H54 (cell line): Measurements from ENCODE around the gene NSUN6.
A peak's percentile ranks its signal among the peaks of the same experiment; 100 is the strongest.
"Not testable (repeated sequence)": the region's sequence is repeated elsewhere in the genome, so short reads cannot be mapped to it uniquely, and the experiment has no call there.

Source experiments
- DNase-seq: peaks from one replicate; pipeline ENCODE4 v3.0.0; 2011; ENCODE audit warnings: low spot score, mixed read lengths; ENCODE audit not compliant: insufficient read length
- FAIRE-seq: peaks from 3 replicates; lab custom pipeline; 2011; peaks lifted over from hg19 to GRCh38; lab: Jason Lieb, UNC
- POLR2A ChIP-seq: IDR thresholded peaks from 2 replicates; pipeline ENCODE4 v1.6.1; 2011; ENCODE audit warnings: low read depth, mild to moderate bottlenecking, low read length

NSUN6 gene

DNA sequence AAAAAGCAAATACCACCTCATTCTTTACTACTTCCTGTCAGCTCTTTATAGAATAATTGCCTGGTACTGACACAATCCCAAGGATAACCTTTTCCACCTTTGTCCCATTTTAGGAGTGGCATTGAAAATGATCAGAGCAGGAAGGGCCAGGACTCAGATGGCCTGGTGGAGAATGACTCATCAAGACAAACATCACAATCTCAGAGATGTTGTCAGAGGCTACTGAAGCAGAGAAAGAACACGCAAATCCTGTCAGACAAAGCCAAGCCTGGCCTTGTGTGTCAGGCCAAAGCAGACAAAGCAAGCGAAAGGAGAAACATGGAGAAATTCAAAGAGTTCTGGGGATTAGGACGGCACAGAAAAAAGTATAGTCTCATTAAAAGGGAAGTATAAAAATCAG, 40.9 kb downstream of the NSUN6 start:
- FAIRE-seq (peak; percentile 98), DNase-seq (peak; percentile 61)
- no peak for TF ChIP-seq POLR2A

DNA sequence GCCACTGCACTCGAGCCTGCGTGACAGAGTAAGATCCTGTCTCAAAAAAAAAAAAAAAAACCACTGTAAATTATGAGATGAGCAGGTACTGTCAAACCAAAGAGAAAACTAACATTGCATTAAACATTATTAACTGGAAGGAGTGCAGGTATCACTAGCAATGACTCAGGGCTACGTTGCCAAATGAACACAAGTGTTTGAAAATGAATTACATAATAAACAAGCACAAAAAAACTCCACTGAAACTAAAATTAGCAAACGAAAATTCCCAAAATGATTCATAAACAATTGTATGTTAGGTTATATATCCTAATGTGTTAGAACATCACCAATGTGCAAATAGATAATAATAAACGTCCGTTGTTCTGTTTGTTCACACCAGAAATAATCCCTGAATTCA, 42.8 kb downstream of the NSUN6 start:
- TF ChIP-seq POLR2A = no peak
- DNase-seq = no peak
- no peak for FAIRE-seq

DNA sequence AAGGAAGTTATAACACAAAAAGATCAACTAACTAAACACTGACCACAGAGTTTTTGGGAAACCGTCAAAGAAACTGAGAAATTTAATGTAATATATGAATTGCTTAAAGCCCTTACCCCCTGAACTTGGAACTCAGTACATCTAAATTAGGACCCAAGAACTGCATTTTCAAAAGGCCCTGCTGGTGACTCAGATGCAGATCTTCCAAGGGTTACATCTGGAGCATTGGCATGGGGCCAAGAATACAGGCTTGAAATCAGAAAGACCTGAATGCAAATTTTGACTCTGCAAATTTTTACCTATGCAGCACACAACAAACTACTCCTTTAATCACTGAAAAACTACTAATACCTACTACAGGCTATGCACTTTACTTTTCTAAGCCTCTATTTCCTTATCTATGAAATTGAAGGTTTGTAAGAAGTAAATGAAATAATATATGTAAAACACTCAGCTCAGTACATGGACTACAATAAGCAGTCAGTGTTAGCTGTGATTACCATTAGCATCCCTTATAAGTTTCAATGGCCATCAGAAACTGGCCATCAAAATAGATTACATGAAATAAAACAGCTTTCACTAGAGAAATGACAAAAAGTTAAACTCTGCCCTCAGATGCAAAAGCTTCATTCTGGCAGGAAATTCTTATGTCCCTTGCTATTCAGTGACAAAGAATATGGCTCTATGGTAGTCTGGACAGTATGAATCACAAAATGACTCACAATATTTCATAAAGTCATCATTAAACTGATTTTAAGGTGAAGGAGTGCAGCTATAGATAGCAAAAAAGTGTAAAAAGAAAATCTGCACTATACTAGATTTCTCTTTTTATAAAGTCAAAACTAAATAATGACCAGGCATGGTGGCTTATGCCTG, 43.6 kb downstream of the NSUN6 start:
- DNase-seq (peak; percentile 23), FAIRE-seq (peak; percentile 60)
- no peak for TF ChIP-seq POLR2A

DNA sequence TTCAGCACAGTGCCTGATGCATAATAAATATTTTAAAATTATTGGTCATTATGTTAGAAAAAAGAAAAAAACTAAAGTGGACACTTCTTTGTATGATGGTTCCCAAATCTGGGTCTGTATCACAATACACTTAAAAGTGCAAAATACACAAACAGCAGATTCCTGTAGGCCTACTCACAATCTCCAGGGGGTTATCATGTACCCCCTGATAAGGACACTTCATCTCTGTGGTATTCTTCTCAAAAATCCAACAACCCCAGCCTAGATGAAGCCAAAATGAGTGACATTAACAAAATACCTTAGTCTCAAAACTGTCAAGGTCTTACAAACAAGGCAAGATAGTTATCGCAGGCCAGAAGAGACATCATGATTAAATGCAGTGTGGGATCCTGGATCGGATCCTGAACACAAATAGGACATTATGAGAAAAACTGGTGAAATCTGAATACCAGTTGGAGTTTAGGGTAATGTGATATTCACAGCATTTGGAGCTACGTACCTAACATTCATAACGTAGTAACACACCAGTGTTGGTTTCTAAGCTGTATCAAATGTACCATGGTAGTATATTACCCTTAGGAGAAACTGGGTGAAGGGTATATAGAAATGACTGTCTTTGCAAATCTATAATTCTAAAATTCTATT, 45.2 kb downstream of the NSUN6 start:
- no peak for DNase-seq
- no peak for TF ChIP-seq POLR2A
- no peak for FAIRE-seq

DNA sequence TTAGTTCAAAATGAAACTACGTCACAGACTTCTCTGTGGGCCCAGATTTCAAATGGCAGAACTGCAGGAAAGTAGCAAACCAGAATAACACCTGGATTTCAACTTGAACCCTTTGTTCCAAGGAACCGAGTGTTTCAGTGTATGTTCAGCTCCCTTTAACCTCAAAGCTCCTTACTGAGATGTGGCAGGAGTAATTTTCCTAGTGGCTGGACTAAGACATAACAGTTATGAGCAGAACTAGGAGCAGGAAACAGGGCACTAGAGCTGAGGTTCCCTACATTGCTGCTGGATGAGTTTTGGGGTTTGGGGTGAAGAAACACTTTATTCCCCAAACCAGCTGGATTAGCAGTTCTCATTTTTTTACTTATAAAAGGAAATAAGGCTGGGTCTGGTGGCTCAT, 50.1 kb downstream of the NSUN6 start:
- DNase-seq (no peak), FAIRE-seq (no peak)
- TF ChIP-seq POLR2A = no peak

DNA sequence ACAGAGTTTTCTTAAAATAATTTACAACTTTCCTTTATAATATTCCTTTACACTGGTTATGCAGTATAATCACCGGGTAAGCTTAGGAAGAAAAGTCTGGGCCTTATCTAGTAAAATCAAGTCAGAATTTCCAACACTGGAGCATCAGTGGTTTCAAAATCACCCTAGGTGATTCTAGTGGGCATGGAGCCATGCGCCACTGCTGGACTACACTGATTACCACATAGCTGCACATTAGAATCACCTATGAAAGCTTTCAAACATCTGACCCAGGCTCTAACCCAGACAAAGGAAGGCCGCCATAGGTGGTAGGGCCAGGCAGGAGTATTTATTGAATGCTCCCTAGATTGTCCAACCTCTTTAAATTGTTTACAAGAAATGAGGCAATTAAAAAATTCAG, 52.0 kb downstream of the NSUN6 start:
- FAIRE-seq (no peak), DNase-seq (no peak)
- TF ChIP-seq POLR2A = no peak

DNA sequence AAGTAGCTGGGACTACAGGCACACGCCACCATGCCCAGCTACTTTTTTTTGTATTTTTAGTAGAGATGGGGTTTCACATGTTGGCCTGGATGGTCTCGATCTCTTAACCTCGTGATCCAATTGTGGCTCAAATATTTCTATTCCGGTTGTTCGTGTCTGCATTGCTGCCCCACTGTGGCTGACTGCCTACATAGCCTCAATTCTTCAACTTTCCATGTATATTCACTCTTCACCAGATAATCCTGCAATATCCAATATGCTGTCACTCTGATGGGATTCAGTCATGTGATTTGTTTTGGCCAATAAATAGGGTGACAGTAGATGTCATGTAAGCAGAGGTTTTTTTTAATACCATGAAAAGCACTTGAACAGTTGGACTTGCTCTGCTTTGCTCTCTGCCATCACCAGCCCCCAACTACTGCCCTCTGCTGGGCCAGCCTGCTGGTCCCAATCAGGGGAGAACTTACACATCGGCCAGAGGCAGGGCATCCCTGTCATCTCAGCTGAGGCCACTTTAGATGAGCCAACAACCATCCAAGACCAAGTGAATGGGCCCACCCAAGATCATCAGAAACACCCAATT, 56.7 kb downstream of the NSUN6 start:
- DNase-seq = no peak
- FAIRE-seq = peak; percentile 82
- TF ChIP-seq POLR2A = no peak

DNA sequence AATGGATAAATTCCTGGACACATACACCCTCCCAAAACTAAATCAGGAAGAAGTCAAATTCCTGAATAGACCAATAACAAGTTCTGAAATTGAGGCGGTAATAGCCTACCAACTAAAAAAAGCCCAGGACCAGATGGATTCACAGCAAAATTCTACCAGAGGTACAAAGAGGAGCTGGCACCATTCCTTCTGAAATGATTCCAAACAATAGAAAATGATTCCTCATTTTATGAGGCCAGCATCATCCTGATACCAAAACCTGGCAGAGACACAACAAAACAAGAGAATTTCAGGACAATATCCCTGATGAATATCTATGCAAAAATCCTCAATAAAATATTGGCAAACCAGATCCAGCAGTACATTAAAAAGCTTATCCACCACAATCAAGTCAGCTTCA, 60.2 kb downstream of the NSUN6 start:
- DNase-seq, FAIRE-seq: not testable (repeated sequence)

DNA sequence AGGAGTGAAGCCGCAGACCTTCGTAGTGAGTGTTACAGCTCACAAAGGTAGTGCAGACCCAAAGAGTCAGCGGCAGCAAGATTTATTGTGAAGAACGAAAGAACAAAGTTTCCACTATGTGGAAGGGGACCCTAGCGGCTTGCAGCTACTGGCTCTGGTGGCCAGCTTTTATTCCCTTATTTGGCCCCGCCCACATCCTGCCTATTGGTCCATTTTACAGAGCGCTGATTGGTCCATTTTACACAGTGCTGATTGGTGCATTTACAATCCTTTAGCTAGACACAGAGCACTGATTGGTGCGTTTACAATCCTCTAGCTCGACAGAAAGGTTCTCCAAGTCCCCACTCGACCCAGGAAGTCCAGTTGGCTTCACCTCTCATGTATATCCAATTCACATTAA, 64.8 kb downstream of the NSUN6 start:
- not testable (repeated sequence) for FAIRE-seq, DNase-seq

DNA sequence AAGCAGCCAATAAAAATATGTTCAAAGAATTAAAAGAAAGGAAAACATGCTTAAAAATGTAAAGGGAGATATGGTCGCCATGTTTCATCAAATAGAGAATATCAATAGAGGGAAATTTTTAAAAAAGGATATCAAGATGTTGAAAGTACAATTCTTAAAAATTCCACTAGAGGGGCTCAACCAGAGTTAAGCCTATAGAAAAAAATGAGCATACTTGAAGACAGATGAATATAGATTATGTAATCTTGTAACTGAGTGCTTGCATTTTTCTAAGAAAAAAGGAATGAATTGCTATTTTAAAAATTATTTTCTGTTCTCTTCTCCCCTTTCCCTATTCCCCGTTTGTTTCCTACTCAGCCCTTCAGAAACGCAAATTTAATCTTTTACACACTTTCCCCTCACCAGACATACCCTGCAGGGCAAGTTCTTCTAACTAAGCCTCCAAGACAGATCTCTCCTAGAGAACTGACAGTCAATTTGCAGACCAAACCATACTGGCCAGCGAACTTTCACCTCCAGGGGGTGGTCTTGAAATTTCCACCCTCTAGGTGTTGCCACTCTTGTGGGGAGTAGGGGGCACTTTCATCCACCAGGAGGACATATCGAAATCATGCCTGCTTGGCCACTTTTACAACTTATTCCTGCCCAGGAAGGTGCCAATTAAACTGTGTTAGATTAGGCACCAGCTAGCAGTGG, 67.7 kb downstream of the NSUN6 start:
- DNase-seq (no peak), FAIRE-seq (no peak)
- no peak for TF ChIP-seq POLR2A

DNA sequence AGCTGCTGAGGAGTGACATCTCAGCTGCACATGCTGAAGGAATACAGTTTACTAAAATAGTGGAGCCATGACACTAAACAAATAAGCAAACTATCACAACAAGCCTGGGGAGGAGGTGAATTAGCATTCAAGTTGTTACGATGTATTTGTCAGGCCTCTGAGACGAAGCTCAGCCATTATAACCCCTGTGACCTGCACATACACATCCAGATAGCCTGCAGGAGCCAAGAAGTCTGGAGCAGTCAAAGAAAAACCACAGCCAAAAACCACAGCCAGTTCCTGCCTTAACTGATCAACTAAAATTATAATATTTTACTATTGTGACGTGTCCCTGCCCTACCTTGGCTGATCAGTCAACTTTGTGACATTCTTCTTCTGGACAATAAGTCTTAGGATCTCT, 68.6 kb downstream of the NSUN6 start:
- TF ChIP-seq POLR2A = no peak
- DNase-seq (no peak), FAIRE-seq (no peak)

DNA sequence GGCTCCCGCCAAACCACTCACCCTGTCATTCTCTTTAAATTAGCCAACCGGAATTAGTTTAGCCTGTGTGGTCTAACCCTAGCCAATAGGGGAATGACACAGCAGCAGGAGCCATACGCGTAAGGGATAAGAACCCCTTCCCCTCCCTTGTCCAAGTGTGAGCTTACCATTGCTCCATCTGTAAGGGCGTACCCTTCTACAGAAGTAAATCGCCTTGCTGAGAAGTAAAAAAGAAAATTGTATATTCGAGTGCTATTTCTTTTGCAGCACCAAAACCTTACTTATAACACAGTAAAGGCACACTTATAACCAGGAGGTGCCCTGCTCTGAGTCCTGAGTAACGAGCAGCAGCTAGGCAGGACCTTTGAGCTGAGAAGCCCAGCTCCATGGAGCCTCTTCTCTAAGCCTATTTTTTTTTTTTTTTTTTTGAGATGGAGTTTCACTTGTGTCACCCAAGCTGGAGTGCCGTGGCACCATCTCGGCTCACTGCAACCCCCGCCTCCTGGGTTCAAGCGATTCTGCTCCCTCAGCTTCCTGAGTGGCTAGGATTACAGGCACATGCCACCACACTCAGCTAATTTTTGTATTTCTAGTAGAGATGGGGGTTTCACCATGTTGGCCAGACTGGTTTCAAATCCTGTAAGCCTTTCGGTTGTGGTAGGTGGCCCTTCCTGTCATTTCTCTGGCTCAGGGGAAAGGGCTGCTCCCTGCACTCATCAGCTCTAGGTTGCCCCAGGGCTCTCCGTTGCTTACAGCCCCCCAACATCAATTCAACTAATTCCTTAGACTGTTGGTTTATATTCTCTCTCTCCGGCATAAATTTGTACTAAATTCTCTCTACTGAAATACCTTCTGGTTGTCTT, 73.3 kb downstream of the NSUN6 start:
- no peak for DNase-seq
- no peak for TF ChIP-seq POLR2A

DNA sequence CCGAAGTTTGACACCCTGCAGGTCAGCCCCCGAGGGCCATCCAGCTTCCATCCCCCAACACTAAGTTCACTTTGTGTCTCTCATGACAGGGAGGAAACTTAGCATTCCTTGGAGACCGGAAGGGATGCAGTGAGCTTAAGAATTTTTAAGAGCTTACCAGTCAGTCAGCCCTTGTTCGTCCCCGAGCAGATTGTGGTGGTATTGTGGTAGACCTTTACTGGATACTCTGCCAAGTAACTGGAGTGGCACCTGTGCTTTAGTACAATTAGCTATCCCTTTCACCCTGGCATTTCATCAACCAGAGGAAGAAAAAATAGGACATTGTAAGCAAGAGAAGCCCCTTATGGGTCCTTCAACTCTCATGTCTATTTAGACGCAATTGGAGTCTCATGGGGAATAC, 74.8 kb downstream of the NSUN6 start:
- no peak for TF ChIP-seq POLR2A
- no peak for DNase-seq

More for the DNA sequence above, 73.3 kb downstream of the NSUN6 start:
- no peak for FAIRE-seq

More for the DNA sequence above, 74.8 kb downstream of the NSUN6 start:
- FAIRE-seq = no peak
